Gastrocnemius medialis (tissue), 4 donors: Measurements from ENCODE around the gene ITPKB.

Source experiments
- POLR2A ChIP-seq, 2 donors: fragments of 450-650 bp; IDR thresholded peaks; one replicate each; pipeline ENCODE4 v1.6.1; 2017; ENCODE audit warnings: antibody characterized with exemption in 2 of 2, mild to moderate bottlenecking in 2 of 2, moderate library complexity in 2 of 2
- TF ChIP-seq, protein P1 (sequence below), 5 experiments: fragments of 450-650 bp in 3 of 5; fragments of 200-600 bp in 2 of 5; sonication (generic) in 2 of 5; IDR thresholded peaks in 4 of 5; conservative IDR thresholded peaks in 1 of 5; 1 replicate in 4 of 5; 2 replicates in 1 of 5; pipeline ENCODE4 v1.5.1; 2016 to 2019; ENCODE audit warnings: antibody characterized with exemption in 5 of 5, mild to moderate bottlenecking in 3 of 5, moderate library complexity in 3 of 5

DNA sequence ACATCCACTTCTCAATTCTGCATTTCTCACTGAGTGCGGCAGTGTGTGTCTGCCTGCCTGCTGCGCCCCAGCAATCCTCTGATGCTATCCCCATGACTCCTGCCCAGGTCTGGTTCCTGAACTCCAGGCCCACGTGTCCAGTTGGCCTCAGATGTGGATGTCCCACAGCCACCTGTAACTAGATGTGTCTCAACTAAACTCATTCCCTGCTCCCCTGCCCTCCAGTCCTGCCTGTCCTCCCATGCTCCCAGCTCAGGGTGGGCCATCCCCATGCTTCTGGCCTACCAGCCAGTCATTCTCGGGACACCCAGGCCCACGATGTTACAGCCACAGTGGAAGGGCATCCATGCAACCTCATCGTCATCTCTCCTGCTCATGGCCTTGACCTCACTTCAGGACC lies 113.8 kb downstream of the ITPKB start:
- TF ChIP-seq, protein P1, sequence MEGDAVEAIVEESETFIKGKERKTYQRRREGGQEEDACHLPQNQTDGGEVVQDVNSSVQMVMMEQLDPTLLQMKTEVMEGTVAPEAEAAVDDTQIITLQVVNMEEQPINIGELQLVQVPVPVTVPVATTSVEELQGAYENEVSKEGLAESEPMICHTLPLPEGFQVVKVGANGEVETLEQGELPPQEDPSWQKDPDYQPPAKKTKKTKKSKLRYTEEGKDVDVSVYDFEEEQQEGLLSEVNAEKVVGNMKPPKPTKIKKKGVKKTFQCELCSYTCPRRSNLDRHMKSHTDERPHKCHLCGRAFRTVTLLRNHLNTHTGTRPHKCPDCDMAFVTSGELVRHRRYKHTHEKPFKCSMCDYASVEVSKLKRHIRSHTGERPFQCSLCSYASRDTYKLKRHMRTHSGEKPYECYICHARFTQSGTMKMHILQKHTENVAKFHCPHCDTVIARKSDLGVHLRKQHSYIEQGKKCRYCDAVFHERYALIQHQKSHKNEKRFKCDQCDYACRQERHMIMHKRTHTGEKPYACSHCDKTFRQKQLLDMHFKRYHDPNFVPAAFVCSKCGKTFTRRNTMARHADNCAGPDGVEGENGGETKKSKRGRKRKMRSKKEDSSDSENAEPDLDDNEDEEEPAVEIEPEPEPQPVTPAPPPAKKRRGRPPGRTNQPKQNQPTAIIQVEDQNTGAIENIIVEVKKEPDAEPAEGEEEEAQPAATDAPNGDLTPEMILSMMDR (IDR thresholded peaks at IDR 0.05 in 4 of 5, conservative IDR thresholded peaks at IDR 0.05 in 1 of 5), result no peak
- no peak for TF ChIP-seq POLR2A (IDR thresholded peaks at IDR 0.05)
